ENCODE data around the gene MOB3B.

Gene MOB3B

GRCh38 chr9:27304521-27304920 is 225.1 kb downstream of the MOB3B start:
- TF ChIP-seq POLR2A (IDR thresholded peaks at IDR 0.05; ENCODE audit: low read depth, low read length): no peak

GRCh38 chr9:27303219-27303618 is 226.4 kb downstream of the MOB3B start:
- TF ChIP-seq POLR2A (IDR thresholded peaks at IDR 0.05; ENCODE audit: low read depth, low read length): no peak
- FAIRE-seq (peak; percentile 96), DNase-seq (ENCODE audit: insufficient read length, low spot score) (peak; percentile 55)

More at GRCh38 chr9:27304521-27304920, 225.1 kb downstream of the MOB3B start:
- FAIRE-seq: no peak
- DNase-seq (ENCODE audit: insufficient read length, low spot score): no peak

- TF ChIP-seq POLR2A (IDR thresholded peaks at IDR 0.05; ENCODE audit: low read depth, low read length): no peak
- FAIRE-seq (no peak), DNase-seq (ENCODE audit: insufficient read length, low spot score) (no peak)
Measured at GRCh38 chr9:27297050-27297449, 232.6 kb downstream of the MOB3B start, which contains the start of gene EQTN. TSS of gene EQTN (minus strand) at chr9:27297150. CDS start at chr9:27297055, 95 bp downstream.

GRCh38 chr9:27293996-27294395 is 235.6 kb downstream of the MOB3B start:
- FAIRE-seq (no peak), DNase-seq (ENCODE audit: insufficient read length, low spot score) (no peak)
- TF ChIP-seq POLR2A (IDR thresholded peaks at IDR 0.05; ENCODE audit: low read depth, low read length): no peak

- FAIRE-seq: no peak
- DNase-seq (ENCODE audit: insufficient read length, low spot score): no peak
- TF ChIP-seq POLR2A (IDR thresholded peaks at IDR 0.05; ENCODE audit: low read depth, low read length): no peak
Measured at GRCh38 chr9:27292659-27293405, 236.8 kb downstream of the MOB3B start.

GRCh38 chr9:27291292-27291691 is 238.3 kb downstream of the MOB3B start:
- FAIRE-seq (no peak), DNase-seq (ENCODE audit: insufficient read length, low spot score) (no peak)
- TF ChIP-seq POLR2A (IDR thresholded peaks at IDR 0.05; ENCODE audit: low read depth, low read length): no peak

GRCh38 chr9:27282269-27282668 is 247.3 kb downstream of the MOB3B start:
- FAIRE-seq (no peak), DNase-seq (ENCODE audit: insufficient read length, low spot score) (no peak)
- TF ChIP-seq POLR2A (IDR thresholded peaks at IDR 0.05; ENCODE audit: low read depth, low read length): no peak

- DNase-seq (ENCODE audit: insufficient read length, low spot score) (no peak), FAIRE-seq (no peak)
- no peak for TF ChIP-seq POLR2A (IDR thresholded peaks at IDR 0.05; ENCODE audit: low read depth, low read length)
Measured at GRCh38 chr9:27280860-27281259, 248.8 kb downstream of the MOB3B start.

- DNase-seq (ENCODE audit: insufficient read length, low spot score) (no peak), FAIRE-seq (no peak)
- TF ChIP-seq POLR2A (IDR thresholded peaks at IDR 0.05; ENCODE audit: low read depth, low read length): no peak
Measured at GRCh38 chr9:27280249-27280648, 249.4 kb downstream of the MOB3B start.

GRCh38 chr9:27279611-27280010 is 250.0 kb downstream of the MOB3B start:
- no peak for FAIRE-seq
- DNase-seq (ENCODE audit: insufficient read length, low spot score): no peak
- TF ChIP-seq POLR2A (IDR thresholded peaks at IDR 0.05; ENCODE audit: low read depth, low read length): no peak

- DNase-seq (ENCODE audit: insufficient read length, low spot score) (no peak), FAIRE-seq (peak; percentile 6)
- no peak for TF ChIP-seq POLR2A (IDR thresholded peaks at IDR 0.05; ENCODE audit: low read depth, low read length)
Measured at GRCh38 chr9:27278374-27278773, 251.2 kb downstream of the MOB3B start.

- FAIRE-seq (peak; percentile 99), DNase-seq (ENCODE audit: insufficient read length, low spot score) (peak; percentile 28)
- no peak for TF ChIP-seq POLR2A (IDR thresholded peaks at IDR 0.05; ENCODE audit: low read depth, low read length)
Measured at GRCh38 chr9:27276193-27277030, 253.2 kb downstream of the MOB3B start.
